Kidney (tissue), 14 donors: Measurements from ENCODE around the gene DSE. TPM values are rescaled to one million over a fixed set of nuclear protein-coding genes. Genes with fewer than 3 reads are reported as not detected.

ENCODE experiments used
- DNase-seq, 5 donors: peaks; one replicate each; pipeline ENCODE4 v3.0.0-alpha.2; 2013 to 2020
- FAIRE-seq: peaks from 2 replicates; lab custom pipeline; 2012; peaks lifted over from hg19 to GRCh38; lab: Jason Lieb, UNC
- H3K27ac ChIP-seq, 2 donors: one replicate each; pipeline ENCODE4 v1.7.0; 2013; ENCODE audit warnings: low read depth in 2 of 2, low read length in 2 of 2, inconsistent platforms in 1 of 2
- H3K27me3 ChIP-seq: one replicate; pipeline ENCODE4 v1.7.1; 2013; ENCODE audit warnings: low read length, inconsistent platforms; ENCODE audit not compliant: control insufficient read depth, insufficient read depth
- H3K36me3 ChIP-seq, 3 donors: one replicate each; pipeline versions ENCODE4 v1.7.0 to v1.7.1; 2013; ENCODE audit warnings: low read length in 3 of 3, control low read depth in 1 of 3, inconsistent platforms in 1 of 3; ENCODE audit not compliant: insufficient read depth in 3 of 3, control insufficient read depth in 2 of 3
- H3K4me1 ChIP-seq, 3 donors: one replicate each; pipeline versions ENCODE4 v1.7.0 to v1.7.1; 2013; ENCODE audit warnings: low read length in 3 of 3, inconsistent platforms in 1 of 3, low read depth in 1 of 3; ENCODE audit not compliant: control insufficient read depth in 2 of 3, insufficient read depth in 2 of 3
- H3K4me3 ChIP-seq, 3 donors: one replicate each; pipeline versions ENCODE4 v1.7.0 to v1.8.1; 2013; ENCODE audit warnings: low read length in 3 of 3, control low read depth in 1 of 3, inconsistent platforms in 1 of 3
- H3K9ac ChIP-seq, 3 donors: one replicate each; pipeline versions ENCODE4 v1.7.0 to v1.7.1; 2013; ENCODE audit warnings: low read length in 3 of 3, control low read depth in 1 of 3, inconsistent platforms in 1 of 3
- H3K9me3 ChIP-seq, 3 donors: one replicate each; pipeline versions ENCODE4 v1.7.0 to v1.7.1; 2013; ENCODE audit warnings: low read length in 3 of 3, control low read depth in 1 of 3, inconsistent platforms in 1 of 3; ENCODE audit not compliant: control insufficient read depth in 2 of 3, insufficient read depth in 1 of 3
- intact Hi-C: fragments of 100-400 bp; cut with DNase I; formaldehyde crosslinking; loops from one replicate; pipeline ENCODE4 v1.11.1; 2022
- polyA plus RNA-seq: library from polyadenylated mRNA; stranded (reverse); fragments of 350-450 nt; fragmentation: Illumina TruSeq; extraction: RNeasy Lipid Tissue Mini Kit (QIAGEN cat#74804); gene quantifications from one replicate; pipeline ENCODE4 v1.2.3, GENCODE V29; 2014; ENCODE audit warnings: low read depth, low replicate concordance; ENCODE audit not compliant: insufficient read depth
- total RNA-seq: library from RNA; stranded (reverse); fragmentation: NEBNext Ultra II Directional; extraction: Animal tissue kit (Norgen Biotek cat#: 25700); gene quantifications from one replicate; pipeline ENCODE4 v1.2.1, GENCODE V29; 2021
- TF ChIP-seq, protein P1 (sequence below): IDR thresholded peaks from 3 replicates; pipeline ENCODE4 v1.5.1; 2012; ENCODE audit warnings: mild to moderate bottlenecking, moderate library complexity, borderline replicate concordance; ENCODE audit not compliant: insufficient read depth; ENCODE audit errors: extremely low read depth
- donor health status: control.
- donor health status: control.
- donor health status: control.
- donor health status: control.
- donor health status: control.
- donor health status: DM: yes; HTN: yes; CAD: no.
- donor health status: Normal renal cell carcinoma (clear cell type).

Gene DSE
- total and polyA plus RNA-seq, 2 donors from 2014 or later = 6.9 to 47.7 TPM

DNA sequence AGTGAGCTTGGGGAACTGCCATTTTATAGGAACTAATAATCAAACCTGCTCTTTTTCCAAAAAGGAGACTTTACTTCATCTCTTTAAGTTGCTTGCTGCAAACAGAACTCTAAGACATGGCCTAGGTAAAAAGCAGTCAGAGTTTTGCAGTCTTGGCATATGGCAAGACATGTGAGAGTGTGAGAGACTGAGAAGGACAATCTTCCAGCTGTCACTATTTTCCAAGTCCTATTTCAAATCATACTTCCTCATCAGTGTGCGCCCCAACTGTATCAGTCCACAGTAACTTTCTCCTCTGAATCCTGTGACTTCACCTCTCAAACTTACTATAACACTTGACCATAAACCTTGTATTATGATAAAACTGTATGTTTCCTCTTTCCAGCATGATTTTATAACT, 100.8 kb downstream of the DSE start:
- TF ChIP-seq, protein P1, sequence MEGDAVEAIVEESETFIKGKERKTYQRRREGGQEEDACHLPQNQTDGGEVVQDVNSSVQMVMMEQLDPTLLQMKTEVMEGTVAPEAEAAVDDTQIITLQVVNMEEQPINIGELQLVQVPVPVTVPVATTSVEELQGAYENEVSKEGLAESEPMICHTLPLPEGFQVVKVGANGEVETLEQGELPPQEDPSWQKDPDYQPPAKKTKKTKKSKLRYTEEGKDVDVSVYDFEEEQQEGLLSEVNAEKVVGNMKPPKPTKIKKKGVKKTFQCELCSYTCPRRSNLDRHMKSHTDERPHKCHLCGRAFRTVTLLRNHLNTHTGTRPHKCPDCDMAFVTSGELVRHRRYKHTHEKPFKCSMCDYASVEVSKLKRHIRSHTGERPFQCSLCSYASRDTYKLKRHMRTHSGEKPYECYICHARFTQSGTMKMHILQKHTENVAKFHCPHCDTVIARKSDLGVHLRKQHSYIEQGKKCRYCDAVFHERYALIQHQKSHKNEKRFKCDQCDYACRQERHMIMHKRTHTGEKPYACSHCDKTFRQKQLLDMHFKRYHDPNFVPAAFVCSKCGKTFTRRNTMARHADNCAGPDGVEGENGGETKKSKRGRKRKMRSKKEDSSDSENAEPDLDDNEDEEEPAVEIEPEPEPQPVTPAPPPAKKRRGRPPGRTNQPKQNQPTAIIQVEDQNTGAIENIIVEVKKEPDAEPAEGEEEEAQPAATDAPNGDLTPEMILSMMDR = no peak
- no peaks in the 10 kb centered on the region for H3K36me3 ChIP-seq
- no peak overlapping the region for H3K4me3 ChIP-seq
- DNase-seq (no peak), FAIRE-seq (no peak)
- H3K9ac ChIP-seq = no peak overlapping the region
- intact Hi-C loops = no loop called here
- H3K4me1 ChIP-seq = no peaks in the 10 kb centered on the region
- H3K27me3 ChIP-seq = no peaks in the 10 kb centered on the region
- no peaks in the 10 kb centered on the region for H3K9me3 ChIP-seq
- no peak overlapping the region for H3K27ac ChIP-seq

DNA sequence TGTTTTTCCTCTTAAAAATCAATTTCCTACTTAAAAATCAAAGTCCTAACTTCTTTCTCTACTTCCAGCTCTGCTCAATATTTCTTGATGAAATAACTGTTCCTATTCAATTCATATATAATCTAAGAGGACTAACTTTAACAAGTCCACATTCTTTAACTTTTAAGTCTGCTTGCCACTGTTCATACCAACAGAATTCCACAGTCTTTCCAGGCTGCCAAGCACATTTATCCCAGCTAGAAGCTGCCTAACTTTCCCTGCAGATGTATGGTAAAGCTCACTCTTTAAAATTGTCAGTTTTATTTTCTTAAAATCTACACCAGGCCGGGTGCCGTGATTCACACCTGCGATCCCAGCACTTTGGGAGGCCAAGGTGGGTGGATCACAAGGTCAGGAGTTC, 102.0 kb downstream of the DSE start:
- no peak overlapping the region for H3K27ac ChIP-seq
- no peak for FAIRE-seq

DNA sequence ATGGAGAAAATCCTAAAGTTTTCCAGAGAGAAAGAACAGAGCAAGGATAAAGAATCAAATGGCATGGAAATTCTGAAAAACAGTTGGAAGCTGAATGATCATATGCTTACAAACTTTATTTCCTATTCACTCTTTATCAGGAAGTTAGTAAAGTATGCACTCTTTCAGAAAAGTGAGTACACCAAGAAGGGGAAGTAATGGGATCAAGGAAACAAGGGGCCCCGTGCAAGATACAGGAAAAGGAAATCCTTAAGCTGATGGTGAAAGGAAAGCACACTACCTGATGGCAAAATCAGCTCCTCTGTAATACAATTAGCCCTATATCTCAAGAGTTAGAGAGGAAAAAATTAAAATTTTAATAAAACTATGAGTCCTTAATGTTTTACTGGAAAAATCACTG, 104.4 kb downstream of the DSE start:
- H3K9me3 ChIP-seq = no peaks in the 10 kb centered on the region
- FAIRE-seq = no peak
- no peak overlapping the region for H3K9ac ChIP-seq
- H3K27ac ChIP-seq = no peak overlapping the region
- intact Hi-C loops = no loop called here
- no peaks in the 10 kb centered on the region for H3K36me3 ChIP-seq
- DNase-seq = no peak
- no peak overlapping the region for H3K4me3 ChIP-seq
- H3K4me1 ChIP-seq = no peaks in the 10 kb centered on the region
- TF ChIP-seq, protein P1 = no peak
- no peaks in the 10 kb centered on the region for H3K27me3 ChIP-seq

More for the DNA sequence above, 102.0 kb downstream of the DSE start:
- no peak for DNase-seq
- H3K27me3 ChIP-seq = no peaks in the 10 kb centered on the region
- H3K9ac ChIP-seq = no peak overlapping the region
- H3K36me3 ChIP-seq = no peaks in the 10 kb centered on the region
- intact Hi-C loops = no loop called here
- H3K4me1 ChIP-seq = no peaks in the 10 kb centered on the region
- no peak overlapping the region for H3K4me3 ChIP-seq
- TF ChIP-seq, protein P1 = no peak
- no peaks in the 10 kb centered on the region for H3K9me3 ChIP-seq

DNA sequence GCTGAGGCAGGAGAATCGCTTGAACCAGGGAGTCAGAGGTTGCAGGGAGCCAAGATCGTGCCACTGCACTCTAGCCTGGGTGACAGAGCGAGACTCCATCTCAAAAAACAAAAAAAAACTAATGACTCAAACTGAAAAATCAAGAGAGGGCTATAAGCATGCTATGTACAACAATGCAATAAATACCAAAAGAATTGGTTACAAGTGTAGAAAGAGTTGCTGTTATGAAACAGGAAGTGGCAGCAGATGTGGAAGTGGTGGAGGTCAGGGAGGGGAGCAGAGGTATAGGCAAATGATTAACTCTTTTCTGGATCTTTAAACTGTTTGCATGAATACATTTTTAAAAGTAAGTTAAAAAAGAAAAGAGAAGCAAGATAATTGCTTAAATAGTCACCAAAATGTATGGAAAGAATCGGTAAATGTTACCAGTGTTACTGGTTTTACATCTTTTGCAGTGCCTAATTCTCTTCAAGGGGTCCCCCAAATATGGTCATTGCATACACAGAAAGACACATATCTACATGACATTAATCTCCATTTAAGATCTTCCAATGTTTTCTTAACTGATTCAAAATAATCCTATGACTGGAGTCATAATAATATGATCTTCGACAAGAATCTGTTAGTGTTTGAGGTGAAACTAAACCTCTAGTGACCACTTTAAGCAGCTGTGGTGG, 105.4 kb downstream of the DSE start:
- DNase-seq (no peak), FAIRE-seq (no peak)
- no peaks in the 10 kb centered on the region for H3K27me3 ChIP-seq
- no peak overlapping the region for H3K4me3 ChIP-seq
- TF ChIP-seq, protein P1 = no peak
- no peak overlapping the region for H3K27ac ChIP-seq
- intact Hi-C loops = no loop called here
- no peaks in the 10 kb centered on the region for H3K9me3 ChIP-seq
- no peaks in the 10 kb centered on the region for H3K36me3 ChIP-seq
- H3K4me1 ChIP-seq = no peaks in the 10 kb centered on the region
- H3K9ac ChIP-seq = no peak overlapping the region
